Suprapubic skin (tissue), 4 donors: ENCODE measurements around the gene SIRT6.

Experiments
- CTCF ChIP-seq, 2 donors: fragments of 200-600 bp in 1 of 2; fragments of 450-650 bp in 1 of 2; sonication (generic) in 1 of 2; IDR thresholded peaks; one replicate each; pipeline ENCODE4 v1.5.1; 2016 to 2019; ENCODE audit warnings: antibody characterized with exemption in 2 of 2, mild to moderate bottlenecking in 1 of 2, moderate library complexity in 1 of 2
- EP300 ChIP-seq: sonication (generic); formaldehyde crosslinking; IDR thresholded peaks from one replicate; pipeline ENCODE4 v1.6.1; 2017; ENCODE audit warnings: antibody characterized with exemption
- POLR2A ChIP-seq, 2 donors: fragments of 450-650 bp; IDR thresholded peaks; one replicate each; pipeline ENCODE4 v1.6.1; 2017; ENCODE audit warnings: antibody characterized with exemption in 2 of 2, mild to moderate bottlenecking in 2 of 2, moderate library complexity in 2 of 2
- POLR2AphosphoS5 ChIP-seq, 3 donors: sonication (generic); formaldehyde crosslinking; IDR thresholded peaks; one replicate each; pipeline ENCODE4 v1.6.1; 2017; ENCODE audit warnings: antibody characterized with exemption in 3 of 3

- TF ChIP-seq CTCF (IDR thresholded peaks at IDR 0.05) (no peak), POLR2A (IDR thresholded peaks at IDR 0.05) (no peak), EP300 (no peak), POLR2AphosphoS5 (IDR thresholded peaks at IDR 0.05) (no peak)
Measured at GRCh38 chr19:4152241-4152998, 29.9 kb downstream of the SIRT6 start.
